Measurements from ENCODE around the gene NDE1. TPM values are rescaled to one million over a fixed set of nuclear protein-coding genes. Genes with fewer than 3 reads are reported as not detected.

The NDE1 gene
- total and polyA plus RNA-seq, 9 of the 15 experiments (the other 6 are each of a cell fraction or from before 2014, with no cell fraction given), result 3.1 to 59.9 (median 30.0) TPM

GRCh38 chr16:15641753-15642556 is 8.1 kb upstream of the NDE1 start (continued):
- TF ChIP-seq ZKSCAN3 (CRISPR knock-in tag; IDR thresholded peaks at IDR 0.05), result no peak
- TF ChIP-seq ZZZ3 (IDR thresholded peaks at IDR 0.05), result no peak
- no peak for TF ChIP-seq CC2D1A (IDR thresholded peaks at IDR 0.05)
- no peak for TF ChIP-seq TAF7 (tag; IDR thresholded peaks at IDR 0.05)
- no peak for TF ChIP-seq SIRT6 (IDR thresholded peaks at IDR 0.05; ENCODE audit: low read depth, low read length)
- TF ChIP-seq HDAC6 (IDR thresholded peaks at IDR 0.05; ENCODE audit: low read depth, low read length), result no peak
- no peak for TF ChIP-seq ZMIZ1 (IDR thresholded peaks at IDR 0.05; ENCODE audit: low read depth in 2 of 2, low read length in 2 of 2)
- no peak for TF ChIP-seq TRIM28 (IDR thresholded peaks at IDR 0.05)
- TF ChIP-seq ATF4 (CRISPR knock-in tag; IDR thresholded peaks at IDR 0.05), result 0 out of 2 replicates have a peak, but pooled peaks have one; percentile 8
- TF ChIP-seq MTA2 (IDR thresholded peaks at IDR 0.05; ENCODE audit: low read depth), result no peak
- TF ChIP-seq MYNN (IDR thresholded peaks at IDR 0.05), result no peak
- no peak for TF ChIP-seq MYNN (CRISPR knock-in tag; IDR thresholded peaks at IDR 0.05)
- peak; percentile 99 for TF ChIP-seq BCOR (IDR thresholded peaks at IDR 0.05)
- no peak for TF ChIP-seq TBP (optimal IDR thresholded peaks at IDR 0.05; ENCODE audit: low read depth, low read length)
- TF ChIP-seq SUPT5H (IDR thresholded peaks at IDR 0.05), result 0 out of 2 replicates have a peak, but pooled peaks have one; percentile 57
- TF ChIP-seq KDM1A (IDR thresholded peaks at IDR 0.05), result peak; percentile 88 to 95
- TF ChIP-seq TCFL5 (CRISPR knock-in tag; conservative IDR thresholded peaks at IDR 0.05), result no peak
- TF ChIP-seq MAFG (tag; conservative IDR thresholded peaks at IDR 0.05), result no peak
- TF ChIP-seq THRB (CRISPR knock-in tag; conservative IDR thresholded peaks at IDR 0.05), result no peak
- no peak for TF ChIP-seq ZNF512 (tag; IDR thresholded peaks at IDR 0.05)
- no peak for TF ChIP-seq JUNB (CRISPR knock-in tag; conservative IDR thresholded peaks at IDR 0.05)
- no peak for TF ChIP-seq RFX1 (IDR thresholded peaks at IDR 0.05)
- peak; percentile 38; the same call in 1 of the 2 replicates for TF ChIP-seq RAD51 (IDR thresholded peaks at IDR 0.05; ENCODE audit: borderline replicate concordance, low read depth)
- TF ChIP-seq ATF7 (IDR thresholded peaks at IDR 0.05), result no peak
- no peak for TF ChIP-seq ZNF75A (CRISPR knock-in tag; IDR thresholded peaks at IDR 0.05)
